ENCODE measurements around the gene ZGPAT. TPM values are rescaled to one million over a fixed set of nuclear protein-coding genes. Genes with fewer than 3 reads are reported as not detected.

Gene ZGPAT
- total and polyA plus RNA-seq, 2 of the 8 experiments (the other 6 are each of a cell fraction or from before 2014, with no cell fraction given): 14.5 to 21.4 TPM

GRCh38 chr20:63778034-63778752 is 70.4 kb downstream of the ZGPAT start (continued):
- no peak for TF ChIP-seq JUN (IDR thresholded peaks at IDR 0.05; ENCODE audit: low read depth, low read length)
- no peak for TF ChIP-seq CBX8 (IDR thresholded peaks at IDR 0.05; ENCODE audit: borderline replicate concordance, low read depth, low read length)
- TF ChIP-seq RBBP5 (IDR thresholded peaks at IDR 0.05; ENCODE audit: borderline replicate concordance, low read depth, low read length): no peak
- TF ChIP-seq SIRT6 (IDR thresholded peaks at IDR 0.05; ENCODE audit: low read length): no peak
- TF ChIP-seq GABPA (IDR thresholded peaks at IDR 0.05; ENCODE audit: borderline replicate concordance, insufficient read depth, low read length): no peak

Measured in H1 (cell line).